GM18870 (cell line): ENCODE measurements around the gene FAM222A.

Source experiments
- ATAC-seq: cut with Tn5 transposase; IDR thresholded peaks from one replicate; pipeline ENCODE4 v1.9.1; 2021; ENCODE audit warnings: moderate library complexity; ENCODE audit not compliant: unreplicated experiment

Gene FAM222A

DNA sequence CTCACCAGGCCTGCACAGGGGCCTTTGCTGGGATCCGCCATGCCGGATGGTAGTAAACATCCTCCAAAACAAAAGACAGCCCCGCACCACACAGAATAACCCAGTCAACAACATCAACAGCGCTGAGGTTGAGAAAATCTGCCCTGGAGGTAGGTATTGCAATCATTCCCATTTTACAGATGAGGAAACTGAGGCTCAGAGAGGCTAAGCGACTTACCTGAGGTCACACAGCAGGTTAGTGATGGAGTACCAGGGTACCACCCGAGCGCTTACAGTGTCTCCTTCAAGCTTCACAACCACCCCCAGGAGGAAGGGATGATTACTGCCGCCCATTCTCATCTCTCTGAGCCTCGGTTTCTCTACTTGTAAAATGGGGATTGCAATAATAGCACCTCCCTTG, 104.6 kb downstream of the FAM222A start:
- ATAC-seq: no peak

DNA sequence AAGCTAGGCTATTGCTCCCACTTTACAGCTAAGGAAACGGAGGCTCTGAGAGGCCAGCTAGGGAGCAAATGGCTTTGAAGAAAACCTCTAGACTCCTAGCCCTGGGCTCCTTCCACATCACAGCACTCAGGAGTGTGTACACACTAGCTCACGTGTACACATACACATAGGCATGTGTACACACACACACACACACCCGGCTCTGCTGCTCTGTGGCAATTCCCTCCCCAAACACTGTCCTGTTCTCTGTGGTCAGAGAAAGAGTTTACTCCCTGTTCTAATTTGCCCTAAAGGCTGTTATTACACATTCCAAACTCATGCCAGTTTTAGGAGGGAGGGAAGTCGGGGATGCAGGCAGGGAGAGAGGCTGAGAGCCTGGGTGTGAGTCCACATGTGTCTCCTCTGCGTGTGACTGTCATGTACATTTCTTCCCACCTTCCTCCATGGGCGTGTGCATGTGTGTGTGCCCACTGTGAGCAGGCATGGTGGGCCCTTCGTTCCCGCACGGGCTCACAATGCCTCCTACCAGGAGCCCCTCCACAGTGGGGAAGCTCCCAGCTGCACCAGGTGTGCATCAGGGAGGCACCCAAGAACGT, 105.4 kb downstream of the FAM222A start:
- no peak for ATAC-seq
